Testis (tissue), 2 donors: ENCODE data around the gene RIOK2.

ENCODE experiments used
- POLR2A ChIP-seq: fragments of 450-650 bp; IDR thresholded peaks from one replicate; pipeline ENCODE4 v1.6.1; 2017; ENCODE audit warnings: antibody characterized with exemption, mild to moderate bottlenecking, moderate library complexity
- TF ChIP-seq, protein P1 (sequence below), 3 experiments: fragments of 450-650 bp in 2 of 3; fragments of 200-600 bp in 1 of 3; sonication (generic) in 1 of 3; IDR thresholded peaks; one replicate each; pipeline ENCODE4 v1.5.1; 2016 to 2019; ENCODE audit warnings: antibody characterized with exemption in 3 of 3, mild to moderate bottlenecking in 2 of 3, moderate library complexity in 1 of 3

DNA sequence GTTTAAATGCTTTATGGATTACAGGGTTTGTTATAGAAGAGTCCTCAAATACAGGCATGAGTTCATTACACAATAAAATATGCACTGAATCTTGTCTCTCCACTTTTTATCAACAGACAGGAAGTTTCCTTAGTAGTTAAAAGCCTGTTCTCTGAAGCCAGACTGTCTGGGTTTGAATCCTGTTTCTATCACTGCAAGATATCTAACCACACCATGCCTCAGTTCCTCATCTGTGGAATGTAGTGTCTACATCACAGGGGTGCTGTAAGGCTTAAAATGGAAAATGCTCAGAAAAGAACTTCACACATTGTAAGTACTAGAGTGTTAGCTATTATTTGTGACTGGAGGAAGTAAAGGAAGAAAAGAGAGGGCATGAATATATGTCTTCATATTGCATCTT, 49.9 kb downstream of the RIOK2 start:
- TF ChIP-seq, protein P1, sequence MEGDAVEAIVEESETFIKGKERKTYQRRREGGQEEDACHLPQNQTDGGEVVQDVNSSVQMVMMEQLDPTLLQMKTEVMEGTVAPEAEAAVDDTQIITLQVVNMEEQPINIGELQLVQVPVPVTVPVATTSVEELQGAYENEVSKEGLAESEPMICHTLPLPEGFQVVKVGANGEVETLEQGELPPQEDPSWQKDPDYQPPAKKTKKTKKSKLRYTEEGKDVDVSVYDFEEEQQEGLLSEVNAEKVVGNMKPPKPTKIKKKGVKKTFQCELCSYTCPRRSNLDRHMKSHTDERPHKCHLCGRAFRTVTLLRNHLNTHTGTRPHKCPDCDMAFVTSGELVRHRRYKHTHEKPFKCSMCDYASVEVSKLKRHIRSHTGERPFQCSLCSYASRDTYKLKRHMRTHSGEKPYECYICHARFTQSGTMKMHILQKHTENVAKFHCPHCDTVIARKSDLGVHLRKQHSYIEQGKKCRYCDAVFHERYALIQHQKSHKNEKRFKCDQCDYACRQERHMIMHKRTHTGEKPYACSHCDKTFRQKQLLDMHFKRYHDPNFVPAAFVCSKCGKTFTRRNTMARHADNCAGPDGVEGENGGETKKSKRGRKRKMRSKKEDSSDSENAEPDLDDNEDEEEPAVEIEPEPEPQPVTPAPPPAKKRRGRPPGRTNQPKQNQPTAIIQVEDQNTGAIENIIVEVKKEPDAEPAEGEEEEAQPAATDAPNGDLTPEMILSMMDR (IDR thresholded peaks at IDR 0.05), result no peak
- TF ChIP-seq POLR2A, result no peak
